Fibroblast of lung (primary cell): ENCODE results near the gene DIP2C. TPM values are rescaled to one million over a fixed set of nuclear protein-coding genes. Genes with fewer than 3 reads are reported as not detected.
"Not testable (repeated sequence)": the region's sequence is repeated elsewhere in the genome, so short reads cannot be mapped to it uniquely, and the experiment has no call there.

Experiments used
- DNase-seq, 2 donors: peaks; one replicate each; pipeline versions ENCODE4 v3.0.0 to v3.0.0-alpha.2; 2010; ENCODE audit warnings: low read depth in 2 of 2
- H2AFZ ChIP-seq: 2 replicates; pipeline ENCODE4 v1.5.1; 2012; ENCODE audit warnings: low read length, control low read depth, inconsistent platforms
- H3K27ac ChIP-seq: 2 replicates; pipeline ENCODE4 v1.5.1; 2011; ENCODE audit warnings: low read length, control low read depth; ENCODE audit not compliant: insufficient read depth
- H3K27me3 ChIP-seq: 2 replicates; pipeline ENCODE4 v1.5.1; 2011; ENCODE audit warnings: mild to moderate bottlenecking, low read length; ENCODE audit not compliant: control insufficient read depth, insufficient read depth
- H3K36me3 ChIP-seq: 2 replicates; pipeline ENCODE4 v1.5.1; 2011; ENCODE audit warnings: low read length; ENCODE audit not compliant: control insufficient read depth, insufficient read depth
- H3K4me1 ChIP-seq: 2 replicates; pipeline ENCODE4 v1.5.1; 2011; ENCODE audit warnings: low read length; ENCODE audit not compliant: control insufficient read depth, insufficient read depth; ENCODE audit errors: extremely low read depth
- H3K4me2 ChIP-seq: 2 replicates; pipeline ENCODE4 v1.5.1; 2011; ENCODE audit warnings: low read length, control low read depth; ENCODE audit not compliant: insufficient read depth; ENCODE audit errors: extremely low read depth
- H3K4me3 ChIP-seq, 4 experiments: fragments of 200-600 bp in 1 of 4; sonication (generic) in 1 of 4; replicated peaks in 1 of 4; 2 replicates each; pipeline ENCODE4 v1.5.1; 2011 to 2016; ENCODE audit warnings: low read length in 4 of 4, low read depth in 3 of 4, mild to moderate bottlenecking in 3 of 4, control low read depth in 2 of 4, inconsistent platforms in 1 of 4, mixed read lengths in 1 of 4; ENCODE audit not compliant: insufficient read depth in 1 of 4; ENCODE audit errors: control extremely low read depth in 1 of 4
- H3K79me2 ChIP-seq: 2 replicates; pipeline ENCODE4 v1.5.1; 2012; ENCODE audit warnings: mild to moderate bottlenecking, low read length, inconsistent platforms; ENCODE audit not compliant: control insufficient read depth, insufficient read depth
- H3K9ac ChIP-seq: 2 replicates; pipeline ENCODE4 v1.5.1; 2011; ENCODE audit warnings: mild to moderate bottlenecking, low read length, control low read depth; ENCODE audit not compliant: insufficient read depth
- H3K9me3 ChIP-seq: 2 replicates; pipeline ENCODE4 v1.5.1; 2012; ENCODE audit warnings: low read depth, low read length; ENCODE audit not compliant: control insufficient read depth, insufficient read depth
- H4K20me1 ChIP-seq: 2 replicates; pipeline ENCODE4 v1.5.1; 2011; ENCODE audit warnings: low read length; ENCODE audit not compliant: control insufficient read depth, insufficient read depth; ENCODE audit errors: extremely low read depth
- EZH2 ChIP-seq: IDR thresholded peaks from 2 replicates; pipeline ENCODE4 v1.5.1; 2012; ENCODE audit warnings: low read length, control low read depth, mild to moderate bottlenecking; ENCODE audit errors: missing control alignments
- polyA plus RNA-seq, 2 donors: library from polyadenylated mRNA; depleted of rRNA in 1 of 2; stranded (reverse) in 1 of 2; unstranded in 1 of 2; fragments of >200 nt; gene quantifications; 2 replicates each; pipeline ENCODE4 v1.2.1, GENCODE V29; 2011 to 2012; ENCODE audit warnings: missing spikeins in 1 of 2
- total RNA-seq: library from RNA; depleted of rRNA; stranded (reverse); fragments of >200 nt; gene quantifications from 2 replicates; pipeline ENCODE4 v1.2.1, GENCODE V29; 2014
- TF ChIP-seq, protein P1 (sequence below), 2 donors: IDR thresholded peaks in 1 of 2; conservative IDR thresholded peaks in 1 of 2; 1 replicate in 1 of 2; 2 replicates in 1 of 2; pipeline ENCODE4 v1.5.1; 2011 to 2012; ENCODE audit warnings: low read length in 2 of 2, control low read depth in 1 of 2, inconsistent platforms in 1 of 2, low read depth in 1 of 2, mild to moderate bottlenecking in 1 of 2

The DIP2C gene
- total and polyA plus RNA-seq, 2 donors (not counting 1 experiment from before 2014, with no cell fraction given), result 10.7 to 18.3 TPM

DNA sequence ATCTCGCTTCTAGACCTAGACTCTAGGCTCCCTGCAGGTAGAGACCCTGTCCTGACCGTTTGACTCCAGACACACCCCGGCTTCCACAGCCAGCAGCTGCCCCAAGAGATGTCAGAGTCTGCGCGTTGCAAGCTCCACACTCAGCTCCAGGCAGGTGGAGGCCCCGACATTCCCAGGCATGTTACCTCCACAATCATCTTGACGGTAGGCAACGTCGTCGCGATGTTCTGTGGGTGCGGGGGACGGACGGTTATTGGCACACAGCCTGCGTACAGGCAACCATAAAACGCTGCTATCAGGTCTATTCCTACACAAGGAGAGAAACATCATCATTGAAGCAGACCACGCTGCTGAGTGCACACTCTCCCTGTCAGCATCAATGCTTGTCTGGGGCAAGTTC is 341.0 kb downstream of the DIP2C start:
- TF ChIP-seq, protein P1, sequence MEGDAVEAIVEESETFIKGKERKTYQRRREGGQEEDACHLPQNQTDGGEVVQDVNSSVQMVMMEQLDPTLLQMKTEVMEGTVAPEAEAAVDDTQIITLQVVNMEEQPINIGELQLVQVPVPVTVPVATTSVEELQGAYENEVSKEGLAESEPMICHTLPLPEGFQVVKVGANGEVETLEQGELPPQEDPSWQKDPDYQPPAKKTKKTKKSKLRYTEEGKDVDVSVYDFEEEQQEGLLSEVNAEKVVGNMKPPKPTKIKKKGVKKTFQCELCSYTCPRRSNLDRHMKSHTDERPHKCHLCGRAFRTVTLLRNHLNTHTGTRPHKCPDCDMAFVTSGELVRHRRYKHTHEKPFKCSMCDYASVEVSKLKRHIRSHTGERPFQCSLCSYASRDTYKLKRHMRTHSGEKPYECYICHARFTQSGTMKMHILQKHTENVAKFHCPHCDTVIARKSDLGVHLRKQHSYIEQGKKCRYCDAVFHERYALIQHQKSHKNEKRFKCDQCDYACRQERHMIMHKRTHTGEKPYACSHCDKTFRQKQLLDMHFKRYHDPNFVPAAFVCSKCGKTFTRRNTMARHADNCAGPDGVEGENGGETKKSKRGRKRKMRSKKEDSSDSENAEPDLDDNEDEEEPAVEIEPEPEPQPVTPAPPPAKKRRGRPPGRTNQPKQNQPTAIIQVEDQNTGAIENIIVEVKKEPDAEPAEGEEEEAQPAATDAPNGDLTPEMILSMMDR (conservative IDR thresholded peaks at IDR 0.05 in 1 of 2, IDR thresholded peaks at IDR 0.05 in 1 of 2; ENCODE audit: low read depth in 1 of 2, low read length in 2 of 2), result no peak
- no peak for TF ChIP-seq EZH2
- DNase-seq, result no peak

DNA sequence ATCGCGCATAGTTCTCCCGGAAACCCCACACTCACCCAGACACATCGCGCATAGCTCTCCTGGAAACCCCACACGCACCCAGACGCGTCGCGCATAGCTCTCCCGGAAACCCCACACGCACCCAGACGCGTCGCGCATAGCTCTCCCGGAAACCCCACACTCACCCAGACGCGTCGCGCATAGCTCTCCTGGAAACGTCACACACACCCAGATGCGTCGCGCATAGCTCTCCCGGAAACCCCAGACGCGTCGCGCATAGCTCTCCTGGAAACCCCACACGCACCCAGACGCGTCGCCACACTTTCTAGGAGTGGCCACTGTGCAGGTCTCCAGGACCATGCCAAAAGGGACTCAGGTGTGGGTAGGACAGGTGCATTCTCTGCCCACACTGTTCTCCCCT is 341.7 kb downstream of the DIP2C start:
- H3K9me3 ChIP-seq, DNase-seq, H3K9ac ChIP-seq, H3K79me2 ChIP-seq, H3K27me3 ChIP-seq, H4K20me1 ChIP-seq, H3K4me2 ChIP-seq, H3K27ac ChIP-seq, H3K4me1 ChIP-seq, H2AFZ ChIP-seq, H3K4me3 ChIP-seq: not testable (repeated sequence)
- peaks cover 14% of the 10 kb centered on the region for H3K36me3 ChIP-seq

More for the DNA sequence above, 341.0 kb downstream of the DIP2C start:
- H3K4me2 ChIP-seq, result no peak overlapping the region
- H3K9ac ChIP-seq, result no peak overlapping the region
- H3K27me3 ChIP-seq, result no peaks in the 10 kb centered on the region
- H3K27ac ChIP-seq, result no peak overlapping the region
- no peaks in the 10 kb centered on the region for H4K20me1 ChIP-seq
- no peaks in the 10 kb centered on the region for H3K79me2 ChIP-seq
- peaks cover 14% of the 10 kb centered on the region for H3K36me3 ChIP-seq
- H3K4me3 ChIP-seq, result no peak overlapping the region
- H3K4me1 ChIP-seq, result no peaks in the 10 kb centered on the region
- no peak overlapping the region for H2AFZ ChIP-seq
- no peaks in the 10 kb centered on the region for H3K9me3 ChIP-seq

DNA sequence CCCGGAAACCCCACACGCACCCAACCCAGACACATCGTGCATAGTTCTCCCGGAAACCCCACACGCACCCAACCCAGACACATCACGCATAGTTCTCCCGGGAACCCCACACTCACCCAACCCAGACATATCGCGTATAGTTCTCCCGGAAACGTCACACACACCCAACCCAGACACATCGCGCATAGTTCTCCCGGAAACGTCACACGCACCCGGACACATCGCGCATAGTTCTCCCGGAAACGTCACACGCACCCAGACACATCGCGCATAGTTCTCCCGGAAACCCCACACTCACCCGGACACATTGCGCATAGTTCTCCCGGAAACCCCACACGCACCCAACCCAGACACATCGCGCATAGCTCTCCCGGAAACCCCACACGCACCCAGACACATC is 342.3 kb downstream of the DIP2C start:
- not testable (repeated sequence) for DNase-seq, H3K27me3 ChIP-seq, H3K9me3 ChIP-seq, H3K4me3 ChIP-seq, H4K20me1 ChIP-seq, H2AFZ ChIP-seq, H3K9ac ChIP-seq, H3K79me2 ChIP-seq, H3K4me2 ChIP-seq, H3K27ac ChIP-seq, H3K4me1 ChIP-seq
- peaks cover 14% of the 10 kb centered on the region for H3K36me3 ChIP-seq

DNA sequence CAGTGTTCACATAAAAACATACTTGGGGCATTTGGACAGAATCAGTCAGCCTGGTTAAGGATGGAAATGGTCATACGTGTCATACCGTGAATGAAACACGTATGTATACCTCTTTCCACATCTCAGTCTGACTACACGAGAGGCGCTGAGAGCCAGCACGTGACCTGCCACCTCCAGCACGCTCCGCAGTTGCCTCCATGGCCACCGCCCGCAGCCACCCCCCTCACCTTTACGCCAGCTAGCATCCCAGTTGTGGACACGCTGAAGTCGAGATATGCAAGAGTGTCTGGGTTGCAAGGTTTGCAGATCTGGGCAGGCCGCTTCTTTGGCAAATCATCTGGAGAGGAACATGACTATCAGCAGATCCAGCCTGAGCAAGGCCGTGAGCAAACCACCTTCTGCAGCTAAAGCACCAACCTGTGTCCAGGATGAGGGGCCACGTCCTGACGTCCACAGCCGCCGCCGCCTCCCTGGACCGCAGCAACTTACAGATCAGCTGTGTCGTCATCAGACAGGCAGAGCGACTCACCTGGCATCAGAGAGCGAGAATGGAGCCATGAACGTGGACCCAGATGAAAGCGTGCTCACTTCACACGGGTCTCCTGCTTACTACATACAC is 344.8 kb downstream of the DIP2C start:
- Histone ChIP-seq H2AFZ (no peak overlapping the region), H3K79me2 (no peaks in the 10 kb centered on the region), H3K9me3 (no peaks in the 10 kb centered on the region), H4K20me1 (no peaks in the 10 kb centered on the region), H3K4me1 (no peaks in the 10 kb centered on the region), H3K9ac (no peak overlapping the region), H3K27ac (no peak overlapping the region), H3K4me3 (no peak overlapping the region), H3K4me2 (no peak overlapping the region), H3K27me3 (no peaks in the 10 kb centered on the region), H3K36me3 (peaks cover 10% of the 10 kb centered on the region)
- no peak for TF ChIP-seq EZH2
- TF ChIP-seq, protein P1 (conservative IDR thresholded peaks at IDR 0.05 in 1 of 2, IDR thresholded peaks at IDR 0.05 in 1 of 2; ENCODE audit: low read depth in 1 of 2, low read length in 2 of 2), result no peak
- no peak for DNase-seq
